ENCODE measurements around the gene KCTD15.

KCTD15 gene, protein sequence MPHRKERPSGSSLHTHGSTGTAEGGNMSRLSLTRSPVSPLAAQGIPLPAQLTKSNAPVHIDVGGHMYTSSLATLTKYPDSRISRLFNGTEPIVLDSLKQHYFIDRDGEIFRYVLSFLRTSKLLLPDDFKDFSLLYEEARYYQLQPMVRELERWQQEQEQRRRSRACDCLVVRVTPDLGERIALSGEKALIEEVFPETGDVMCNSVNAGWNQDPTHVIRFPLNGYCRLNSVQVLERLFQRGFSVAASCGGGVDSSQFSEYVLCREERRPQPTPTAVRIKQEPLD

DNA sequence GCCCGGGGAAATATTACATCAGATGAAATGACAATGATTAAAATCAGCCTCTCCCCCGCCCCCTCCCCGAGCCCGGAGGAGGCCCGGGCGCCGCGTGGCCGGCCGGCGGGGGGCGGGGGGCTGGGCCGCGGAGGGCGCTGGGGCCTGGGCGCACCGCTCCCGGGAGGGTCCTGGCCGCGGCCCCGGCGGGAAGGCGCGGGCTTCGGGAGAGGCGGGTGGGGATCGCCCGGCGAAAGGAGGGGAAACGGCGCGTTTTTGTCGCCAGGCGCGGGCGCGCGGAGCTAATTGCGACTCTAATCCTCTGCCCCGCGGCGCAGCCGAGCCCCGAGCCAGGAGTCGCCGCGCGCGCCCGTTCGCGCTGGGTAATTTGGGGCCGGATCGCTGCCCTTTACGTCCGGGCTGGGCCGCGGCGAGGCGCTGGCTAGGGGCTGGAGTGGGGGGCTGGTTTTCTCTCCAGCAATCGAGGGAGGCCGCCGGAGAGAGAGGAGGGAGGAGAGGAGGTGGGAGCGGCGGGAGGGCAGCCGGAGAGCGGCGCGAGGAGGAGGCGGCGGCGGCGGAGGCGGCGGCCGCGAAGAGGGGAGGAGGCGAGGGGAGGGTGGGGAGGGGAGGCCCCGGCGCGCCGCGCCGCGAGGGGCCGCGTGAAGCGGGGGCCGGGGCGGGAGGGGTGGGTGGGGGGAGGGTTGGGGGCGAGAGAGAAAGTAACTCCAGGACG lies at the start of gene KCTD15:
TSS of gene KCTD15 (plus strand) at position 707 of the 712 bp plus-strand sequence. CDS start 3,585 bp downstream, outside the sequence.
- peak; percentile 39 for DNase-seq (ENCODE audit: low read depth)

DNA sequence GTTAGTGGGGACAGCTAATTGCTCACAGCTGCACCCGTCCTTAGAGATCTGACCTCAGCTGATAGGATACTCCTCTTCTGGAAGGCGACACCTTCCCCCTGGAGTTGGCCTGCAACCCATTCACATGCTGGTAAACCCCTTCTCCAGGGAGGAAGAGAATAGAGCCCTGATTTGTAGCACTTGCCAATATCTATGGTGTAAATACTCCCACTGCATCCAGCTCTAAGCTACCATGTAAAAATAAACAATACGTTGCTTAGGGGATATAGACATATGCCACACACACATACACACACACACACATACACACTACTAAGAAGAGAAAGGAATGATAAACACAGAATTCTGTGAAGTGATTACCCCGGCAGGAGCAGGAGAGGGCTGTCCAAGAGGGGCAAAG lies 49.4 kb upstream of the KCTD15 start:
- DNase-seq (ENCODE audit: low read depth), result no peak

DNA sequence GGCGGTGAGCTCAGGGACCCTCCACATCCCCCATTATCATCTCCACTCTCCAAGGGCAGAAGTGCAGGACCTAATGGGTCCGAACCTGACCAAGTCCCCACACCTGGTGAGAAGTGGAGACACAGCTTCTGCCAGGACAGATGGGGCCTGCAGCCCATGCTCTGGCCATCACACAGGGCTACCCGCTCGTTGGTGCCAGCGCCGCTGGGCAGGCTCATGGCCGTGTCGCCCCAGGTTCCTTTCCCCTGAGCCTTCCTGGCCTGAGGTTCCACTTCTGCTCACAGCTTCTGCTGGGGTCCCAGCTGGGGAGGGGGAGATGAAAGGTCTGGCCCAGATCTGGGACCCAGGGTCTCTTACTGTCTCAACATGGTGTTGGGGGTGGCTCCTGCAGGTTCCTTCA lies 48.4 kb upstream of the KCTD15 start:
- no peak for DNase-seq (ENCODE audit: low read depth)

DNA sequence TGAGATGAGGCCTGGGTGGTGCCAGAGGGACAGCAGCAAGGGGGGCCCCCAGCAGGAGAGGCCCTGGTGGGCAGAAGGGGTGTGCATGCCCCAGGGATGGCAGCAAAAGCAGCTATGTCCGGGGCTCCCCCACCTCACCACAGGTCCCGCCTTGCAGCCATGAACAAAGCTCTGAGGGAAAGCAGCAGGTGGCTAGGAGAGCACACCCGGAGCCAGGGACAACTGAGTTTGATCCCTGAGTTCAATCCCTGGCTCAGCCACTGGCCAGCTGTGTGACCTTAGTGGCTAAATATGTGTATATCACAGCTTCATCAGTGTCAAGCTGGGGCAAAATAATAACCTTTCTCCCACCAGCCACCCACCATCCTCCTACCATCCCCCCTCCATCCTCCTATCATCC lies 47.7 kb upstream of the KCTD15 start:
- DNase-seq (ENCODE audit: low read depth), result no peak

DNA sequence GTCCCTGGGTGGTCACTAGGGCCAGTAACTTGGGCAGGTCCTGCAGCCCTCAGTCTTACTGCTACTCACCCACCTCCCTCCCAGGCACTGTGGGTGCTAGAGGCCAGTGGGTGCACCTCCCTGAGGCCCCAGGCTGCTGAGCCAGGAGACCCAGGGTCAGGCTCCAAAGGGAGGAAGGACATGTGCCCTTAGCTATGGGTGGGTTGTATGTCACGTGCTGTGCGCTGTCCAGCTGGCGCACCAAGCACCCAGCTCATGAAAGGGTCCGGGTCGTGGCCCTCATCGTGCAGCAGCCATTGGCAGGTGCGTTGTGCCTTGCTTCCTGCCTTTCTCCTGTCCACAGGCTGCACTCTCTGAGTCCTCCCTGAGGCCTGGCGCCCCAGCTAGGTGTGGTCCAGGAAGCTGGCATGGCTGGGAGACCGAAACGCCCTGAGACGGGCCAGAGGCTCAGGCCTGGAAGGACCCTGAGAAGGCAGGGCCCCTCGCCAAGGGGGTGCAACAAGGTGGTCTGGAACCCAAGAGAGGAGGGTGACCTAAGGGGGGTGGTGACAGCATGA lies 47.0 kb upstream of the KCTD15 start:
- DNase-seq (ENCODE audit: low read depth), result no peak

DNA sequence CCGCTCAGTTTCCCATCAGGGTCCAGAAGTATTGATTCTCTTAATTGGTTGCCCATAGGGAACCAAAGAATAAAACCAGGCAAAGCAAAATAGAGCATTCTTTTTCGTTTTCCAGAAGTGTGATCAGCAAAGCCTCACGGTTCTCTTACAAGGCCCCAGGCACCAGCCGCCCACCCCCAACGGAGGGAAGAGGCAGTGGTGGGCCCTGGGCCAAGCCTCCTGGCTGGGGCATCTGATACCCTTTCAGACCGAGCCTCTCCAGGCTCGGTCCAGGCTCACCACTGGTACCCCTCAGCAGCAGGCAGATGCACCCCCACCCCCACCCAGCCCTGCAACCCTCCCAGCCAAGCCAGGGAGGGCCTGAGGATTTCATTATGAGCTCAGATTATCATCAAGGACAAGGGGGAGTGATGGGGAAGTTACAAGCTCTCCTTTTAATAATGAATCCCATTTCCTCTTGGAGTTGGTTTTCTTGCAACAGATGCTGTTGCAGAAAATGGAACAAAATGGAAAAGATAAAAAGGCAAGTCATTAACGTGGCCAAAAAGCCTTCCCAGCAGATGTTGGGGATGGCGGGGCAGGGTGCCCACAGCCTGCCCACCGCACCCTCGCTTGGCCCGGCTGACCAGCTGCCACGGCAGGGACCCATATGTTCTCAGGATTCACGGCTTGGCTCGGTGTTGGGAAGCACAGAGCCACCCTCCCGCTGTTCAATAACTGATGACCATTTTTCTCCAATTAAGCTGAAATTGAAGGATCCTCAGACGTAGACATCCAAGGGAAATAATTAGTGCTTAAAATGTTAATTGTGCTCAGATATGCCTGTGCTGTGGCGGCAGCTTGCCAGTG lies 45.9 kb upstream of the KCTD15 start:
- no peak for DNase-seq (ENCODE audit: low read depth)

DNA sequence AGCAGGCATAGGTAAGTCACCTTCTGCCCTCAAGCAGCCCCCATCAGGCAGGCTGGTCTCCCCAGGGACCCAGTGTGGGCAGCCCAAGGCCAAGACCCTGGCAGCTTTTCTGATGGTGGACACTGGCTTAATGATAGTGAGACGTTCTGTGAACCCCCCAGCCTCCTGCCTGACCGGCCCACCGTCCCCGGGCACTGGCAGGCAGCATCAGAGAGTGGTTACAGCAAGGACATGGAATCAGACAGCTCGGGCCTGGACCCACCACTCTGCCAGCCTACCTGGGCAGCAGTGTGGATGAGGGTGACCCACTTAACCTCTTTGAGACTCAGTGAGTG lies 45.3 kb upstream of the KCTD15 start:
- no peak for DNase-seq (ENCODE audit: low read depth)

DNA sequence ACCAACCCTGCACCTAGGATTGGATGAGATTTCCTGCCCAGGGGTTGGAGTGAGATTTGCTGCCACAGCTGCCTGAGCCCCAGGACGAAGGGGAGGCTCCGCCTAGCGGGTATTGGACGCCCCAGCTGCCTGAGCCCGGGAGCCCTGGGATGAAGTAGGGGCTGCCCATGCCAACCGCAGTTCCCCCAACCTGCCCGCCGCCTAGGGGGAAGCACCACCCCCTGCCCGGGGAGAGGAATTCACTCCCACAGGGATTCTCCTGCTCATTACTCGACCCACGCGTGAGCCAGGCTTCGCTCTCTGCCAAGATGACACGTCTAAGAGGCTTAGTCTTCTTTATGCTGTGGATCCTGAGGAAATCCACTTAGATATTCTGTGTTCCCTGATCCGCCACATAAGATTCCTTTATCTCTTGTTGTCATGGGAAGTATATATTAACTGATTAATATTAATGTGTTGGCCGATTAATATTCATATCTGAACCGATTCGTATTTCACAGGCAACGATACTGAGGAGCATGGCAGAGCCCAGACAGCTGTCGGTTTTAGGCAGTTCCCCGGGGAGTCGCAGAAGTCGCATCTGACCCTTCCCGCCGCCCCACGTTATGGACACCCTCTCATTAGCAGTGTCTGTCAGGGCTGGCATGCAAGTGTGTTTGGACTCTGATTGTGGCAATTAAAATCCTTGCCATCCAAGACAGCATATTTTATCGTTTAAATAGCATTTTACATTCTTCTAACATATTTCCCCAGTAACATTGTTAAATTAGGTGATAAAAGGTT lies 44.5 kb upstream of the KCTD15 start:
- no peak for DNase-seq (ENCODE audit: low read depth)

DNA sequence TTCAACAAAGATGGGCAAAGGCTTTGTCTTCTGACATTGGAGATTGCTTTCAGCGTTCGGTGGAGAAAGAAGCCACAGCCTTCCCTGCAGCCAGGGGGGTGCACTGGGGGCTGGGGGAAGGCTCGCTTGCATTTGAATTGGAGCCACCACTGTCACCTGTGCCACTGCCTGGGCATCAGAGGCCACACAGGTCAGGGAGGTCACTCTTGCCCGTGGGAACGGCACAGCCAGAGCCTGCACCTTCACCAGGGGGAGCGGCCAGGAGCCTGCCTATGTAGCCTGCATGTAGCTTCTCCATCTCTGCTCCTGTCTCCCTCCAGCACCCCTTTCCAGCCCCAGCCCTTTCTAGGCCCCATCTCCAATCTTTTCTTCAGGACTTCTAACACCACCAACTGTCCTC lies 43.7 kb upstream of the KCTD15 start:
- no peak for DNase-seq (ENCODE audit: low read depth)

DNA sequence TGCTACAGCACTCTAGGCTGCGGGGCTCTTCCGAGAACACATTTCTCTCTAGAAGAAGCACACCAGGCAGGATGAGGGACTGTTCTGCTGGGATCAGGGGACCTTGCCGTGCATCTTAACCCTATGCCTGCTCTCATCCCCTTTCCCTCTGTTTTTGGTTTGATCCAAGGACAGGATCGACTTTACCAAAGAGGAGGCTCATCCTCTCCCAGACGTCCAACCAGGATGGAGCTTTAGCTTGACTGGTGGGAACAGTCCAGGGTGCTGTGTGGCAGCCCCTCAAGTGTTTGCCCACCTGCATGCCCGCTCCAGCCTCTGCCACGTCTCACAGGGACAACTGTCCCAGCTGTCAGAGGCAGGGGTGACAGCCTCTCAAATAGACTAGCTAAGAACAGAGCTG lies 42.3 kb upstream of the KCTD15 start:
- DNase-seq (ENCODE audit: low read depth), result no peak

DNA sequence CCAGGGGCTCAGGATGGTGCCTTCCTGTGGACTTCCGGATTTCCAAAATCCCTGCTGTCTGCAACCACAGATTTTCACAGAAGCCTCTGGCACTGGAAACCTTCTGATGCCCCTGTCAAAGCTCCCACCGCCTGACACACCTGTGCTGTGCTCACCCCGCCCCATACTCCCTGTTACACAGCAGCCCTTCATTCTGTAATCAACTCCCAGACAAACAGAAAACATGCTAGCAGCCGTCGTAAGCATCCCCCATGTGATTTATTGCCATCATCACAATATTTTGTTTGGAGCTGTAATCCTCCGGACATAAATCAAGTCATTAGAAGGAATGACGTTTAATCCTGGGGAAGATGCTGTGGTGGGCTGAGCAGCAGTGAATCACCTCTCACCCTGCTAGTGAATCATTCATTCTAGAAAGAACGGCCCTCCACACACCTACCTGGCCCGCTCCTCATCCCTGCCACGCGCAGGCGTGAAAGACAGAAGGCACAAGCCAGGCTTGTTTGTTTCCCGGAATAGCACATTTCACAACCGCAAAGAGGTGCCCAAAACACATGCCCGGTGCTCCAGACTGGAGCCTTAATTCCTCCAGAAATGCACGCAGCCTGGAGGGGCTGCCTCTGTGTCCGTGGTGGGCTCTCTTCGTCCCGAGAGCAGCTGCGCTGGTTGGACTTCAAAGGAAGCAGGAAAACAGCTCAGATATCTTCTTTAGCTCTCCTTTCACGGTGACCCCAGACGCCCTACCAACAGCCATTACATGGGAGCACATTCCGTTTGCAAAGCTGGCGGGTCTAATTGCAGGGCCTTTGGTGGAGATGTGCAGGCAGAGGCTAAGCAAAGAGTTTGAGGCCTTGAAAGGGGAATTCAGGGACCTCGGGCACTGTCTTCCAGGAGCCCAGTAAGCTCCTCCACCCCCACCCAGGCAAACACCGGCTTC lies 41.3 kb upstream of the KCTD15 start:
- DNase-seq (ENCODE audit: low read depth), result no peak

DNA sequence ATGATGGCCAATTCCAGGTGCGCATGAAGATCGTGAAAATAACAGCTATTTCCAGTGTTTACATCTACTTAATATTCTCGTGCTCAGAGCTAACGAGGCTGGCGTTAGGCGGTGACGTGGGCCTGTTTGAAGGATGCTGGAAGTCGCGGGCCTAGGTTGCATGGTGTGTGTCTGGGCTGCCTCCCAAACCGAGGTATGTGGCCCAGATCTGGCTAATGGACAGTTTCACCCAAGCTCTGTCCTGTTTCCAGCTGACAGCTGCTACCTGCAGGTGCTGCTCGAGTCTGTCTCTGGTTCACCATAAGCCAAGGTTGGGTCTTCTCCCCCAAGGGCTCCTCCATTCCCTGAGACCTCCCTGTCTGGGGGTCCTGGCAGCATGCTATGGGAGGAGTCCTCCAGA lies 40.5 kb upstream of the KCTD15 start:
- DNase-seq (ENCODE audit: low read depth), result no peak

DNA sequence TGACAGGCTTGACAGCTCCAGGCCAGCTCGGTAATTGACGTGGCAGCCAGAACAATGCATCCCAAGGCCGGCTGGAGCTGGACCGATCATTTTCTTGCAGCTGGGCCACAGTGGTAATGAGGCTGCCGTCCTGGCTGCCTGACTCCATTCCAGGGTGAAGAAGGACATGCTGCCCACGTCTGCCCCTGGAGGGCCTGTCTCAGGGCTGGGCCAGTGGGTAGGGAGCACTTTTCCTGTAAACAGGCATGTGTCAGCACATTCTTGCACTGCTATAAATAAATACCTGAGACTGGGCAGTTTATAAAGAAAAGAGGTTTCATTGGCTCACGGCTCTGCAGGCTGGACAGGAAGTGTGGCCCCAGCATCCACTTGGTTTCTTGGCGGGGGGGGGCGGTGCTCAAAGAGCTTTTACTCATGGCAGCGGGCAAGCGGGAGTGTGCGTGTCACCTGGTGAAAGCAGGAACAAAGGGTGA lies 38.1 kb upstream of the KCTD15 start:
- DNase-seq (ENCODE audit: low read depth), result no peak

DNA sequence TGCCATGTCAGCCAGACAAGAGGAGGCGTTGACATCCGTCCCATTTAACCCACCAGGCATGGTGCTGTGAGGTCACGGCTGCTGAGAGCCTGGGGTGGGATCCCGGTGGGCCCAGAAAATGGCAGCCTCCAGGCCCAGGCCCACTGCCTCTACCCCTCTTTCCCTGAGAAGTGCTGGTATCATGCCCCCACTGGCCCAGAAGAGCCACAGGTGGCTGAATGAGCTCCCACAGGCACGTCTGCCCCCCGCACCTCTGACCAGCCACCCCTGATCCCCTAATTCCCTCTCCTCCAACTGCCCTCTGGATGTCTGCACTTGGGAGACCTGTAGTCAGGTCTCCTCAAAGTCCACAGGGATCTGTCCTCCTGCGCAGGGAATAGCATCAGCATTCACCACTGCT lies 37.3 kb upstream of the KCTD15 start:
- DNase-seq (ENCODE audit: low read depth), result no peak

DNA sequence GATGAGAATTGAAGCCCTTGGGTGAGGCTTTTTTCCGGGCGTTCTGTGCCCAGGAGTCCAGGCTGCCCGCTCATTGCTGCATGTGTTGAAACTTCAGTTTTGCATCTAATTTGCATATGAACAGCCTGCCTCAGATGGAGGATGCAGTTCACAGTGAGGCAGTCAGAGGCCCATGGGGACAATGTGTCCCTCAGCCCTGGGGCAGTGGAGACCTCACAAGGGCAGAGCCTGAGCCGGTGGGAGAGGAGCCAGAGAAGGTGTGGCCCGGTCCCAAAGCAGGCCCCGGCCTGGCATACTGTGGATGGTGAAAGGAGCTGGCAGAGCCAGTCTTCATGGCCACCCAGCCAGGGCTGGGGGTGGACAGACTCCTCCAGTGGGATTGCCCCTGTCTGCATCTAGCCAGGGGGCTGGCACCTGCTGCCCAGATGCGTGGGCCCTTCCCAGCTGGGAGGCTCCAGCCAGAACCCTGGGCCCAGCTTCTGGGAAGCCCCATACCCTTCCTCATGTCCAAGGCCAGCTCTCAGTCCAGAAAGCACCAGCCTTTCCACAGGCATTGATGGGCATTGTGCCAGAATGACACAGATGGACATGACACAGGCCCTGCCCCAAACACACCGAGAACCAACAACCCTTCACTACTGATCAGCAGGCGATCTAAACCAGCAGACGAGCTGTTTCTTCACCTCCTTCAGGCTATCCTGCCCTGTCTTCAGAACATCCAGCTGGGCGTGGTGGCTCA lies 32.9 kb upstream of the KCTD15 start:
- DNase-seq (ENCODE audit: low read depth), result no peak

DNA sequence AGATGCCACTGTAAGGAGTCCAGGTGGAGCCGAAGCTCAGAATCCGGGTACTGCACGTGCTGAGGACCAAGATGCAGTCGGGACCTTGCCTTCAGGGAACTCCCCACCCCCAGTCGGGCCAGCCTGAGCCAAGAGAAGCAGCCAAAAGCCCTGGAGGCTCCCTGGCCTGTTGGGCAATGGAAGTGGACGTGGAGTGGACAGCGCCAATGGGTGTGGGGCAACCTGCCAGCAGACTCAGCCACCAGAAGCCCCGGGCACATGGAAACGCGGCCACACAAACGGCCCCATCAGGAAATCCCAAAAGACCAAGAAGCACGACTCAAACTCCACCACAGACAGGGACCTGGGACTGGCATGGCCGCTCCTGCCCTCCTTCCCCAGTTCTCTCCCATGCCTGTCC lies 30.0 kb upstream of the KCTD15 start:
- no peak for DNase-seq (ENCODE audit: low read depth)

DNA sequence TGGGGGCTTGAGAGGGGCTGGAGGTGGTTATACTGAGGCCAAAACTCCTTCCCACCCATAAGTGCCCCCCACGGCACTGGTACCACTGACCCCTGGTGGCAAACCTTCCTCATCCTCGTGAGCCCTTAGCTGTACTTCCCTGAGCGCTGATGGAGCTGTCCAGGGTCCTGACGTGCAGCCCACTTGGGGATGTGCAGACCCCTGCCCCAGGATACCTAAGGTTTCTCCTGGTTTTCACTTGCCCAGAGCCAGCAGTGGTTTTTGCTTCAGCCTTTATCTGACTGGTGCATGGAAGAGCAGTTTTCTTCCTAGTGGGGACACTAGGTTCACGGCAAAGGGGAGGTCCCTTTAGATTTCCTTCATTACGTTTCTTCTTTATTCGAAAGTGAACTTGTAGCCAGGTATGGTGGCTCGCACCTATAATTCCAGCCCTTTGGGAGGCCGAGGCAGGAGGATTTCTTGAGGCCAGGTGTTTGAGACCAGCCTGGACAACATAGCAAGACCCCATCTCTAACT lies 28.7 kb upstream of the KCTD15 start:
- DNase-seq (ENCODE audit: low read depth), result no peak

DNA sequence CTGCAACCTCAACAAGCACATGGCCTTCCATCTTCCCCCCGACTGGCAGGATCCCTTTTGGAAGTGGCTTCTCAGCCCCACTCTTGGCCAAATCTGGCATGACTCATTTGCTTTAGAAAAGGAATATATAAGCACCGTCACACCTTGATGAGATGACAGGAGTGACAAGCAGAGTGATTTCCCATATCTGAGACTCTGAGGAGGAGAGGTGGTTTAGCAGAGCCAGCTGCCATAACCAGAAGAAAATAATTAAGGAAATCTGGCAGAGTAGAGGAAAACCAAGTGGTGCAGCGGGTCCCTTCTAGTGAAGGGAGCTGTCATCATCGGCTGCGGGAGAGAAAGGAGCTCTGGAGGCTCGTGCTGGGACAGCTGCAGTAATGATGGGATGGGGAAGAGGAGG lies 27.5 kb upstream of the KCTD15 start:
- DNase-seq (ENCODE audit: low read depth), result no peak

DNA sequence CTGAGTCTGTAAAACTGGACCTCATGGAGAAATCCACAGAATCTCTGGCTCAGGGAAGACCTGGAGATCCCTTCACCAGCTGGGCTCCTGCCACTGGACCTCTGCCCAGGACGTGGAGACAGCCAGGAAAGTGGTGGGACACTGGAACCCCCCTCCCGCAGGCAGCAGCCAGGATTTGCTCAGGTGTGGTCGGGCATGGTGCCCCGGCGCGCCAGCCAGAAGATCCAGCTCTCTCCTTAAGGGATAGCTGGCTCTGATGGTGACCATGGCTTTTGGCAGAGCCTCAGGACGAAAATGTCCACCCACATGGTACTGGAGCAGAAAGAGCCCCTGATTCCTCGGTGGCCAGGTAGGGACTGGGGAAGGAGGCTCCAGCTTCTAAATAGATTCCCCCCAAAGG lies 26.6 kb upstream of the KCTD15 start:
- DNase-seq (ENCODE audit: low read depth), result no peak

Measured in CMK (cell line).